ENCODE data around the gene AHI1. TPM values are rescaled to one million over a fixed set of nuclear protein-coding genes. Genes with fewer than 3 reads are reported as not detected.
A peak's percentile ranks its signal among the peaks of the same experiment; 100 is the strongest.

The AHI1 gene
- total RNA-seq, 1 donor from 2014 or later = 14.2 TPM

- Mint-ChIP-seq H3K4me1 (ENCODE audit: low read depth, unreplicated experiment) (peaks cover 12% of the 10 kb centered on the region), H3K36me3 (ENCODE audit: low read depth, unreplicated experiment) (peaks cover 8% of the 10 kb centered on the region), H3K9me3 (ENCODE audit: unreplicated experiment) (peaks cover 9% of the 10 kb centered on the region), H3K27ac (ENCODE audit: unreplicated experiment) (no peak overlapping the region), H3K27me3 (ENCODE audit: low read depth, unreplicated experiment) (no peaks in the 10 kb centered on the region), H3K4me3 (ENCODE audit: unreplicated experiment) (no peak overlapping the region)
- Histone ChIP-seq H3K79me2 (ENCODE audit: insufficient read depth, low read length) (no peaks in the 10 kb centered on the region), H4K20me1 (ENCODE audit: insufficient read depth, low read length) (no peaks in the 10 kb centered on the region), H3K9me3 (ENCODE audit: insufficient read depth, low read depth, low read length) (no peaks in the 10 kb centered on the region), H3K9ac (ENCODE audit: low read length) (no peak overlapping the region), H3K27ac (ENCODE audit: low read depth, low read length) (no peak overlapping the region), H3K4me1 (ENCODE audit: insufficient read depth, low read length) (peaks cover 17% of the 10 kb centered on the region), H3K4me3 (ENCODE audit: insufficient read depth, low read depth, low read length) (no peak overlapping the region), H2AFZ (ENCODE audit: low read depth, low read length) (no peak overlapping the region), H3K4me2 (ENCODE audit: low read length) (no peak overlapping the region), H3K36me3 (ENCODE audit: insufficient read depth, low read length) (no peaks in the 10 kb centered on the region), H3K27me3 (ENCODE audit: insufficient read depth, low read length) (no peaks in the 10 kb centered on the region)
- FAIRE-seq (no peak), DNase-seq (ENCODE audit: low read depth) (no peak)
- TF ChIP-seq EZH2 (IDR thresholded peaks at IDR 0.05; ENCODE audit: insufficient read depth, low read length) (no peak), CTCF (IDR thresholded peaks at IDR 0.05; ENCODE audit: insufficient read depth, low read depth, low read length) (no peak)
These were observed 135.4 kb downstream of the AHI1 start for GRCh38 chr6:135362124-135362523.

- FAIRE-seq (no peak), DNase-seq (ENCODE audit: low read depth) (no peak)
- peak overlapping the region; percentile 99 for H3K27ac ChIP-seq (ENCODE audit: low read depth, low read length)
- Mint-ChIP-seq H3K27me3 (ENCODE audit: low read depth, unreplicated experiment) (no peaks in the 10 kb centered on the region), H3K27ac (ENCODE audit: unreplicated experiment) (no peak overlapping the region), H3K4me3 (ENCODE audit: unreplicated experiment) (no peak overlapping the region), H3K36me3 (ENCODE audit: low read depth, unreplicated experiment) (peaks cover 3% of the 10 kb centered on the region), H3K4me1 (ENCODE audit: low read depth, unreplicated experiment) (peaks cover 12% of the 10 kb centered on the region), H3K9me3 (ENCODE audit: unreplicated experiment) (peaks cover 5% of the 10 kb centered on the region)
- no peaks in the 10 kb centered on the region for H3K36me3 ChIP-seq (ENCODE audit: insufficient read depth, low read length)
- H2AFZ ChIP-seq (ENCODE audit: low read depth, low read length) = no peak overlapping the region
- no peak overlapping the region for H3K4me2 ChIP-seq (ENCODE audit: low read length)
- no peak overlapping the region for H3K9ac ChIP-seq (ENCODE audit: low read length)
- no peak for TF ChIP-seq CTCF (IDR thresholded peaks at IDR 0.05; ENCODE audit: insufficient read depth, low read depth, low read length)
- TF ChIP-seq EZH2 (IDR thresholded peaks at IDR 0.05; ENCODE audit: insufficient read depth, low read length) = no peak
- peaks cover 17% of the 10 kb centered on the region for H3K4me1 ChIP-seq (ENCODE audit: insufficient read depth, low read length)
- H3K79me2 ChIP-seq (ENCODE audit: insufficient read depth, low read length) = peaks cover 6% of the 10 kb centered on the region
- H4K20me1 ChIP-seq (ENCODE audit: insufficient read depth, low read length) = no peaks in the 10 kb centered on the region
- H3K4me3 ChIP-seq (ENCODE audit: insufficient read depth, low read depth, low read length) = no peak overlapping the region
- no peaks in the 10 kb centered on the region for H3K9me3 ChIP-seq (ENCODE audit: insufficient read depth, low read depth, low read length)
- H3K27me3 ChIP-seq (ENCODE audit: insufficient read depth, low read length) = no peaks in the 10 kb centered on the region
These were observed 137.3 kb downstream of the AHI1 start for GRCh38 chr6:135360222-135360621.

GRCh38 chr6:135358985-135359384 is 138.6 kb downstream of the AHI1 start:
- peak overlapping the region; percentile 83 for H3K4me2 ChIP-seq (ENCODE audit: low read length)
- H4K20me1 ChIP-seq (ENCODE audit: insufficient read depth, low read length) = no peaks in the 10 kb centered on the region
- H3K27ac ChIP-seq (ENCODE audit: low read depth, low read length) = peak overlapping the region; percentile 99
- peak; percentile 43 for FAIRE-seq
- peak; percentile 65 for DNase-seq (ENCODE audit: low read depth)
- H3K36me3 Mint-ChIP-seq (ENCODE audit: low read depth, unreplicated experiment) = no peaks in the 10 kb centered on the region
- H3K4me3 ChIP-seq (ENCODE audit: insufficient read depth, low read depth, low read length) = peak overlapping the region; percentile 34
- H3K36me3 ChIP-seq (ENCODE audit: insufficient read depth, low read length) = no peaks in the 10 kb centered on the region
- no peaks in the 10 kb centered on the region for H3K27me3 Mint-ChIP-seq (ENCODE audit: low read depth, unreplicated experiment)
- peak overlapping the region; percentile 93 for H3K27ac Mint-ChIP-seq (ENCODE audit: unreplicated experiment)
- peaks cover 6% of the 10 kb centered on the region for H3K79me2 ChIP-seq (ENCODE audit: insufficient read depth, low read length)
- H3K4me1 Mint-ChIP-seq (ENCODE audit: low read depth, unreplicated experiment) = peaks cover 12% of the 10 kb centered on the region
- no peaks in the 10 kb centered on the region for H3K27me3 ChIP-seq (ENCODE audit: insufficient read depth, low read length)
- H2AFZ ChIP-seq (ENCODE audit: low read depth, low read length) = no peak overlapping the region
- no peak overlapping the region for H3K4me3 Mint-ChIP-seq (ENCODE audit: unreplicated experiment)
- H3K4me1 ChIP-seq (ENCODE audit: insufficient read depth, low read length) = peaks cover 17% of the 10 kb centered on the region
- H3K9ac ChIP-seq (ENCODE audit: low read length) = peak overlapping the region; percentile 85
- H3K9me3 ChIP-seq (ENCODE audit: insufficient read depth, low read depth, low read length) = no peaks in the 10 kb centered on the region
- TF ChIP-seq EZH2 (IDR thresholded peaks at IDR 0.05; ENCODE audit: insufficient read depth, low read length) (no peak), CTCF (IDR thresholded peaks at IDR 0.05; ENCODE audit: insufficient read depth, low read depth, low read length) (no peak)
- H3K9me3 Mint-ChIP-seq (ENCODE audit: unreplicated experiment) = no peaks in the 10 kb centered on the region

Measured in astrocyte (in vitro differentiated cells and primary cell).